Breast epithelium (tissue), 3 donors: Measurements from ENCODE around the gene SPDYE17.
"Not testable (repeated sequence)": the region's sequence is repeated elsewhere in the genome, so short reads cannot be mapped to it uniquely, and the experiment has no call there.

ENCODE experiments used
- CTCF ChIP-seq, 3 donors: fragments of 450-650 bp; IDR thresholded peaks; one replicate each; pipeline ENCODE4 v1.5.1; 2016 to 2017; ENCODE audit warnings: antibody characterized with exemption in 3 of 3, mild to moderate bottlenecking in 3 of 3, moderate library complexity in 3 of 3
- POLR2A ChIP-seq: fragments of 450-650 bp; IDR thresholded peaks from one replicate; pipeline ENCODE4 v1.6.1; 2016; ENCODE audit warnings: antibody characterized with exemption, mild to moderate bottlenecking, moderate library complexity

- not testable (repeated sequence) for TF ChIP-seq CTCF (IDR thresholded peaks at IDR 0.05); POLR2A
These were observed 37.9 kb downstream of the SPDYE17 start for GRCh38 chr7:76994286-76994685.
